MM.1S (cell line): ENCODE data around the gene CDH5.

ENCODE experiments used
- EZH2 ChIP-seq: fragments of 300-600 bp; sonication (generic); optimal IDR thresholded peaks from 2 replicates; pipeline ENCODE3; 2017; ENCODE audit warnings: low read depth, mild to moderate bottlenecking, antibody characterized with exemption, low read length, mixed read lengths
- EZH2phosphoT487 ChIP-seq: fragments of 300-600 bp; sonication (generic); IDR thresholded peaks from 2 replicates; pipeline ENCODE4 v1.6.1; 2018; ENCODE audit warnings: antibody characterized with exemption, low read length
- TF ChIP-seq, protein P1 (sequence below): fragments of 300-600 bp; sonication (generic); IDR thresholded peaks from 2 replicates; pipeline ENCODE4 v1.5.1; 2016; ENCODE audit warnings: antibody characterized with exemption, low read length, mixed read lengths

- TF ChIP-seq, protein P1, sequence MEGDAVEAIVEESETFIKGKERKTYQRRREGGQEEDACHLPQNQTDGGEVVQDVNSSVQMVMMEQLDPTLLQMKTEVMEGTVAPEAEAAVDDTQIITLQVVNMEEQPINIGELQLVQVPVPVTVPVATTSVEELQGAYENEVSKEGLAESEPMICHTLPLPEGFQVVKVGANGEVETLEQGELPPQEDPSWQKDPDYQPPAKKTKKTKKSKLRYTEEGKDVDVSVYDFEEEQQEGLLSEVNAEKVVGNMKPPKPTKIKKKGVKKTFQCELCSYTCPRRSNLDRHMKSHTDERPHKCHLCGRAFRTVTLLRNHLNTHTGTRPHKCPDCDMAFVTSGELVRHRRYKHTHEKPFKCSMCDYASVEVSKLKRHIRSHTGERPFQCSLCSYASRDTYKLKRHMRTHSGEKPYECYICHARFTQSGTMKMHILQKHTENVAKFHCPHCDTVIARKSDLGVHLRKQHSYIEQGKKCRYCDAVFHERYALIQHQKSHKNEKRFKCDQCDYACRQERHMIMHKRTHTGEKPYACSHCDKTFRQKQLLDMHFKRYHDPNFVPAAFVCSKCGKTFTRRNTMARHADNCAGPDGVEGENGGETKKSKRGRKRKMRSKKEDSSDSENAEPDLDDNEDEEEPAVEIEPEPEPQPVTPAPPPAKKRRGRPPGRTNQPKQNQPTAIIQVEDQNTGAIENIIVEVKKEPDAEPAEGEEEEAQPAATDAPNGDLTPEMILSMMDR: no peak
- TF ChIP-seq EZH2 (no peak), EZH2phosphoT487 (no peak)
Measured at GRCh38 chr16:66399031-66399430, 32.5 kb downstream of the CDH5 start.
